NCI-H2081 (cell line): Measurements from ENCODE around the gene CCDC183.
"Not testable (repeated sequence)": the region's sequence is repeated elsewhere in the genome, so short reads cannot be mapped to it uniquely, and the experiment has no call there.

Source experiments
- DNase-seq, 2 experiments: peaks; one replicate each; lab custom pipeline; 2025; lab: John Stamatoyannopoulos, UW

Gene CCDC183

DNA sequence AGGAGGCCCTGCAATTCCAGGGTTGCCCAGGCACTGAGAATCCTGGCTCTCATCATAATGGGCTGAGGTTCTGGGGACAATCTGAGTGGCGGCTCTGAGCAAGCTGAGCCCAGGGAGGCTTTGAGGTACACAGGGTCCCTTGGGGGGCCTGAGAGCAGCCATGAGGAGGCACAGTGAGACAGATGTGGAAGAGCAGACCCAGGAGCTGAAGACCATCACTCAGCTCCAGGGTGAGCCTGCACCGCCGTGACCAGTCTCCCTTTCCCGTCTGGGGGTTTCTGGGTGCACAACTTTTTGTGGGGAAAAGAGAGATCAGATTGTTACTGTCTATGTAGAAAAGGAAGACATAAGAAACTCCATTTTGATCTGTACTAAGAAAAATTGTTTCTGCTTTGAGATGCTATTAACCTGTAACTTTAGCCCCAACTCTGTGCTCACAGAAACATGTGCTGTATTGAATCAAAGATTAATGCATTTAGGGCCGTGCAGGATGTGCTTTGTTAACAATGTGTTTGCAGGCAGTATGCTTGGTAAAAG, at the start of gene CCDC183:
Gene CCDC183, plus strand, starts transcription at position 101 of the 537 bp plus-strand sequence. Its CDS starts 60 bp downstream, at position 161.
- no peak for DNase-seq

DNA sequence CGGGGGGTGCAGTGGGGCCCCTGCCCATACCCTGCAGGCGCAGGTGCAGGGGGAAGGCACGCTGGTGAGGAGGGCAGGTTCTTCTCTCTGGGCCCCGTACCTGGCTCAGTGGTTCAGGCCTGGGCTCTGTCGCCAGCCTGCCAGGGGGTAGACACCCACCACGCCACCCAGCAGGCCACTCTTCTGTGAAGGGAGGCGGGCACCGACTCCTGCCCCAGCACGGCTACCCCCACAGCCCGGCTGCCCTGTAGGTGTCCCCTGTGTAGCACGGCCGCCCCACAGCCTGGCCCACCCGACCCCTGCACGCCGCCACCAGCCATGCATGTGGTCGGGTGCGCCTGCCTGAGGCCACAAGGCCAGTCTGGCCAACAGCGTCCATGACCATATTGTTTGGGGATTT, 49.5 kb upstream of the CCDC183 start:
- DNase-seq: no peak

DNA sequence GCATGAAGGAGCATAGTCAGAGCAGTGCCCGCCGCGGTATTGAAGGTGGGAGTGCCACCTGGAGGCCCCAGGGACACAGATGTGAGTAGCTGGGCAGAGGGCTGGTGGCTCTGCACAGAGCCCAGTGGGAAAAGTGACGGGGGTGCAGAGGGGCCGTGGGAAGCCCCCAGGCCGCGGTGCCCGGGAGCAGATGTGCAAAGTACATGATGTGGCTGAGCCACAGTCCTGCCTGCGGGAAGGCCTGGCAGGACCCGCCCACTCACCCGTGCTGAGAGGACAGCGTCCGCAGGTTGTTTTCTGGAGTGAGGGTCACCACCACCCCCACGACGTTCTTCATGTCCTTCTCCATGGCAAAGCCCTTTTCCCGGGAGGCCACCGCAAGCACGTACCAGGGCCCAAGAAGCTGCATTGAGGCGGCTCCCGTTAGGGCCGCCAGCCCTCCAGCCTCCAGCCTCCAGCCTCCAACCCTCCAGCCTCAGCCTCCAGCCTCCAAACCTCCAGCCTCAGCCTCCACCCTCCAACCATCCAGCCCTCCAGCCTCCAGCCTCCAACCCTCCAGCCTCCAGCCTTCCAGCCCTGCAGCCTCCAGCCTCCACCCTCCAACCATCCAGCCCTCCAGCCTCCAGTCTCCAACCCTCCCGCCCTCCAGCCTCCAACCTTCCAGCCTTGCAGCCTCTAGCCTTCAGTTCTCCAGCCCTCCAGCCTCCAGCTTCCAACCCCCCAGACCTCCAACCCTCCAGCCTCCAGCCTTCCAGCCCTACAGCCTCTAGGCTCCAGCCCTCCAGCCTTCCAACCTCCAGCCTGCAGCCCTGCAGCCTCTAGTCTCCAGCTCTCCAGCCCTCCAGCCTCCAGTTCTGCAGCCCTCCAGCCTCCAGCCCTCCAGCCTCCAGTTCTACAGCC, 48.7 kb upstream of the CCDC183 start:
- DNase-seq: no peak

DNA sequence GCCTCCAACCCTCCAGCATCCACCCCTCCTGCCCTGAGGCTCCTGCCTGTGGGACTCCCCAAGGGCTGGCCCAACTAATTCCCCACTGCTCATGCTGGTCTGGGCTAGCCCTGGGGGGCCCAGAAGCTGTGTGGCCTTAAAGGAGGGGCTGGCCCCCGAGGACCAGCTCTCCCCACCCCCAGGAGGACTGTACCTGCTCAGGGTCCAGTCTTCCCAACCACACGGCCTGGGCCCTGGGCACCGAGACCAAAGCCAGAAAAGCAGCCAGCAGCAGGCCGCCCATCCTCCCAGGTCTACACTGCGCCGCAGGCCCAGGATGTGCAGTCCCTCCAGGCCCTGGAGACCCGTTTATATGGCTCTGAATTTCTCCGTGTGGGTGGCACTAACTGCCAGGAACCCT, 47.9 kb upstream of the CCDC183 start, which contains the start of gene LCN6:
Gene LCN6, minus strand, starts transcription at position 325 of the 400 bp plus-strand sequence. Its CDS starts 42 bp downstream, at position 283.
- no peak for DNase-seq

DNA sequence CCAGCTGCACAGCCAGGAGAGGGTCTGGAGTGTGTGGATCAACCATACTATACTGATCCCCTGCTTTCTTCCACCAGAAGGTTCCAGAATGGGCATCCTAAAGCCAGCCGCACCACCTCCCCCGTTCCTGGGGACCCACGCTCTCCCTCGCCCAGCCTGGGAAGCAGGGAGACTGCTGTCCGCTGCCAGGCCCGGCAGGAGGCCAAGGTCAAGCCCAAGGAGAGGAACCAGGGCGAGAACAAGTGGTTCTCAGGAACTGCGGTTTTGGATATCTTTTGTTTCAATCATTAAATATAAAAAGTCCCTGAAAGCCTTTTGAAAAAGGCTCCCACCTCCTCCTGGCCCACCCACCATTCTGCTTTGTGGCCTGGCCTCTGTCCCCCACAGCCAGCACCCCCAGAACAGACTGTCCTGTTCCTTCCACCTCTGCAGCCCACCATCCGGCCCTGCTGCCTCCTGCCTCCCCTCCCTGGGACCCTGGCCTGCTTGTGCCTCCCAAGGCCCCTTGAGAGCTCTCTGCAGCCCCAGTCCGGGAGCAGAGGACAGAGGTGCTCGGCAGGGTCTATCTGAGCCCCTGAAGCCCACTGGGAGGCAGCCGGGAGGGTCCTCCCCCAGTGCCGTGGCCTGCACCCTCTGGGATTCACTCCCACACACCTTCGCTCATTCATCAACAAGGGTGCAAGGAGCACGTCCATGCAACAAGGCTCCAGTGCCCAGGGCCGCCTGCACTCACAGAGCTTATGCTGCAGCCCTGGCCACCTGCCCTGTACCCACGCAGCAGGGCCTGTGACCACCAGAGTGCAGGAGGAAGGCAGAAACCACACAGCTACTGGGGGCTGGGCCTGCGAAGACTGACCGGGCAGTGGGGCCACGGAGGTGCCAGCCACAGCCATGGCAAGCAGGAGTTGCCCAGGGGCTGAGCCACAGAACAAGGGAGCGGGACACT, 47.2 kb upstream of the CCDC183 start:
- DNase-seq: no peak

DNA sequence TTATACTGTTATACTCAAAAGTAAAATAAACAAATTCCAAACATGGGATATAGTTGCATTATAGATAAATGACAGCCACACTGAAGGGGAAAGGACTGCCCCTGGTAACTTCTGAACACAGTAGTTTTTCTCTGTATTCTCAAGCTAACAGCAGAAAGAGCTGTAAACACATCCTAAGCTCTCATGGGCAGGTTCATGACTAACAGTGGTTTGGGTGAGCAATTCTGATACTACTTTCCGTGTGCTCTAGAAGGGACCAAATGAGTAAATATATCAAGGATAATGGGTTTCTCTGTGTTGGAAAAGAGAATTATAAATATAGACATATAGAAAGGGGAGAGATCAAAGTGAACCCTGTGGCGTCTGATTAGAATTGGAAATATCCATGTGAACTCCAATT, 45.6 kb upstream of the CCDC183 start:
- no peak for DNase-seq

DNA sequence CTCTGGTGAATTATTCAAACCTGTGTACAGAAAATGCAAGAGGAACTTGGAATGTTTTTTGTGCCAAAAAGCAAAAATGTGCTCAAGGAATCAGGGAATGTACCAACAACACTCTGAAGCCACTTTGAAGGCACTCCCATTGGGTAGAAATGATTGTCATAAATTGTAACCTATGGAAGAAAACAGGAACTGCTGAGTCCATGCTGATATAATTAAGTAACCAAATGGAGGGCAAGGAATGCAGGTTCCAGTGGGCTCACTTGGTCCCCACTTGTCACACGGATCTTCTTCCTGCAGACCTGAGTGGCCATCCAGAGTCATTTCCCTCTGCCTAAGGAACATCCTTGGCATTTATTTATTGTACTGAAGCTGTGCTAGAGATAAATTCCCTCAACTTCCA, 44.9 kb upstream of the CCDC183 start:
- DNase-seq: no peak

DNA sequence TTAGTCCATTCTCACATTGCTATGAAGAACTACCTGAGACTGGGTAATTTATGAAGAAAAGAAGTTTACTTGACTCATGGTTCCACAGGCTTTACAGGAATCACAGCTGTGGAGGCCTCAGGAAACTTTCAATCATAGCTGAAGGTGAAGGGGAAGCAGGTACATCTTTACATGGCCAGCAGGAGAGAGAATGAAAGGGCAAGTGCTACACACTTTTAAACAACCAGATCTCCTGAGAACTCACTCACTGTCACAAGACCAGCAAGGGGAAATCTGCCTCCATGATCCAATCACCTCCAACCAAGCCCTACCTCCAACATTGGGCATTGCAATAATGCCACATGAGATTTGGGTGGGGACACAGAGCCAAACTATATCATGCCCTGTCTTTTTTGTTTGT, 44.3 kb upstream of the CCDC183 start:
- DNase-seq: no peak

DNA sequence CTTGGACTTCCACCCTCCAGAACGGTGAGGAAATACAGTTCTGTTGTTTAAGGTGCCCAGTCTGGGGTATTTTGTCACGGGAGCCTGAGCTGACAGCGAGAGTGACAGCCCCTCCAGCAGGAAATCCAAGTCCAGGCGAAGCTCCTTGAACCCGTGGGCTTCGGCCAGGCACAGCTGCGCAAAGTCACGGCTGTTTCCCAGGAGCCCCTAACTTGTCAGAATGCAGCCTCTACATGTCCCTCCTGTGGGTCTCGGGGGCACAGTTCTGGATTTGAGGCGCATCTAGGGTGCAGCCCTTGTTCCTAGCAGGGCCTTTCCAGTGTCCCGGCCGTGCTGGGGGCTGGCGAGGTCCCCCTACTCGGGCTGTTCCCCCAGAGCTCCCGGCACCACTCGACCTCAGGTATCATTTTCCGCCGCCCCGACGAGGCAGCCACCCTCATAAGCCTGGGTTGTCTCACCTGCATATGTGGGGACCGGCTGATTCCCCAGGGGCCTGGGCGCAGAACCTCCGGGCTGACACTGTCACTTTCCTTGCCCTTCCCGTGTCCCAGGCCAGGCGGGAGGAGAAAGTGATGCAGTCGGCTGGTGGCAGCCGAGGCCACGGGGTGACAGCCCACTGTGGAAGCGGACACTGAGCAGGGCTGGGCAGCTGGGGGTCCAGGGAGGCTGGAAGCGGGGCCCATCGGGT, 42.6 kb upstream of the CCDC183 start:
- no peak for DNase-seq

DNA sequence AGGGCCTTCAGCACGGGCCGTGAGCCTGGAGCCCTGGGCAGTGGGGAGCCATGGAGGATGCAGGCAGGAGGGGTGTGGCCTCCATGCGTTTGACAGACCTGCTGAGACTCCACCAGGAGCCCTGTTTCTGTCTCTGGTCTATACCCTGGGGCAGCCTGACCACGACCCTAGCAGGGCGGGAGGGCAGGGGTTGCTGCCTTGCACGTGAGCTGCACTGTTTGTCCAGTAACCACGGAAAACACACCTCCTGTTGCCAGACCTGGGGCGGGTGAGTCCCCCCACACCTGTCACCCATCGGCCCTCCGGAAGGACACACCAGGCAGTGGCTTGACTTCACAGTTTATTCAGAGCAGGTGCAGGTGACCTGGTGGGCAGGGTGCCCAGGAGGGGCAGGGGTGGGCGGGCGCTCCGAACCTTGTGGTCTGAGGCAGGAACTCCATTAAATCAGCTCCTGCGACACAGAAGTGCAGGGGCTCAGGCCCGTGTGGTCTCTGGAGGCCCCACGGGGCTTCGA, 42.0 kb upstream of the CCDC183 start:
- DNase-seq: peak; percentile 17 to 72

DNA sequence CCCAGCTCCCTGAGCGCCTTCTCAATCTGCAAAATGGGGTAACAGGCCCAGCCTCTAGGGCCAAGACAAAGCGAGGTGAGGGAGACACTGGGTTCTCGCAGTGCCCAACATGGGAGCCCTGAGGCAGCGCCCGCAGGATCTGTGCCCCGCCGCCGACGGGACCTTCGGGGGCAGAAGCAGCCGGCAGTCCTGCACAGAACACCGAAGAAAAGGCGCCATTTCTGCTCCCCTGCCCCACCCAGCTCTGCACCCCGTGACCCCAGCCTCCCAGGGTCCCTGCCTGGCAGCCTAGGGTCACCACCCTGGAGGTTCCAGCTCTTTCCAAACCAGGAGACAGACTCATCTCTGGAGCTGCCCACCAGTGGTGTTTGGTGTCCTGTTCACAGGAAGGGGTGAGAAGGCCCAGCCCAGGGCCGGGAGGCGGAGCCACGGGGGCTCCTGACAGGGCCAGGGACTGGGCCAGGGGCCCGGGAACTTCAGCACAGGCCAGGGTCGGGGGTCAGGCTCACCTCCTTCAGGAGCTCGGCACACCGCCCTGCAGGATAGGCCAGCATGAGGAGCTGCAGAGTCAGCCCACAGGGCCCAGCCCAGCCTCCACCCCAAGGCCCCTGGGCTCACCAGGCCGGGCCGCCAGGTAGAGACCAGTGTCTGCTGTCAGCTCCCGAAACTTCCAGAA, 41.4 kb upstream of the CCDC183 start:
- DNase-seq: no peak

DNA sequence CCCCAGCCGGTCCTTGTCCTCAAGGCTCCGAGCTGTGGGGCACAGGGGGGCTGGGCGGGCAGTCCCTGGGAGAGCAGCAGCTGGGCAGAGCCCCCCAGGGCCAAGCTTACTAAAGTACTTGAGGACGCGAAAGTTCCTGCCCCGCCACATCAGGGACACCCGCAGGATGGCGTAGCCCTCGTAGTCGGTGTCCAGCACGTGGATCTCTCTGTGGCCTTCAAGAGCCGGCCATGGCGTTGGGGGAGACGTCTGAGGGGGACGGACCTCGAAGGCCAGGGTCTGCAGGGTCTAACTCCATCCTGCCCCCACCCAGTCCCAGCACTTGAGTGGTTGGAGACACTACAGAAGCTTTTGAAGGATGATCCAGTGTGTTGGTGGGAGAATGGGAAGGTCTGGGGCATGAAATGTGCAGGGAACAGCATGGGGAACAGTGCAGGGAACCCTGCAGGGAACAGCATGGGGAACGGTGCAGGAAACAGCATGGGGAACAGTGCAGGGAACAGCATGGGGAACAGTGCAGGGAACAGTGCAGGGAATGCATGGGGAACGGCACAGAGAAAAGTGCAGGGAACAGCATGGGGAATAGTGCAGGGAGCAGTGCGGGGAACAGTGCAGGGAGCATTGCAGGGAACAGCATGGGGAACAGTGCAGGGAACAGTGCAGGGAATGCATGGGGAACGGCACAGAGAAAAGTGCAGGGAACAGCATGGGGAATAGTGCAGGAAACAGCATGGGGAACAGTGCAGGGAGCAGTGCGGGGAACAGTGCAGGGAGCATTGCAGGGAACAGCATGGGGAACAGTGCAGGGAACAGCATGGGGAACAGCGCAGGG, 40.6 kb upstream of the CCDC183 start:
- DNase-seq: not testable (repeated sequence)

DNA sequence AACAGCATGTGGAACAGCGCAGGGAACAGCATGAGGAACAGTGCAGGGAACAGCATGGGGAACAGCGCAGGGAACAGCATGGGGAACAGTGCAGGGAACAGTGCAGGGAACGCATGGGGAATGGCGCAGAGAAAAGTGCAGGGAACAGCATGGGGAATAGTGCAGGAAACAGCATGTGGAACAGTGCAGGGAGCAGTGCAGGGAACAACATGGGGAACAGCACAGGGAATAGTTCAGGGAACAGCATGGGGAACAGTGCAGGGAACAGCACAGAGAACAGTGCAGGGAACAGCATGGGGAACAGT, 40.1 kb upstream of the CCDC183 start:
- DNase-seq: no peak

DNA sequence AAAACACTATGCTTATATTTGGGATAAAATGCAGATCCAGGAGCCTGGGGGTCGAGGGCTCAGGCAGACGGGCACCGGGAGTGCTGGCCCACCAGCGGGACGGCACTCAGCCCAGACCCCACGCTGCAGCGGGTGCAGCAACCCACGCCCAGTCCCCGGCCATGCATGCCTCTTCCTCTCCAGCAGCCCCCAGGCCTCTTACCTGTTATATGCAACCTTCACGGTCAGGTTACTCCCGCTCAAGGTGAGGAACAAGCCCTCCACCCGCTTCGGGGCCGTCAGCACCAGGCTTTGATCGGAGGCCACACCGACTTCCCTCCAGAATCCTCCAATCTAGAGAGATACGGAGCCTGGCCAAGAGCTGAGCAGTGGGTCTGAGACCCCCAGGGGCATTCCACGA, 39.3 kb upstream of the CCDC183 start:
- DNase-seq: no peak

DNA sequence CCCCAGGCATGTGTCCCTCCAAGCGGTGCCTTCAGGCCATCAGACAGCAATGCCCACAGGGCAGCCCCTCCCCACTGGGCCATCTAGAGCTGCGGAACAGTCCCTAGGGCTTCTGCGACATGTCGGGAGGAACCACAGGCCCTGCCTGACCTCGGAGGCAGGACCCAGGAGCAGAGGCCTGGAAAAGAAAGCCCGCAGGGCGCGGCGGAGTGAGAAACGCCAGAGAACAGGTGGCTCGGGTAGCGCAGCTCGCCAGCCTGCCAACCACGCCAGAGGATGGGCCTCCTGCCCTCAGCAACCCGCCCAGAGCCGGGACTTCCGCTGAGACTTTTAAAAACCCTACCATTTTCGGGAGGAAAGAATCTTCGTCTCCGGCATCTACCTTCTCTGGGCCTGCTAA, 38.8 kb upstream of the CCDC183 start:
- DNase-seq: no peak

DNA sequence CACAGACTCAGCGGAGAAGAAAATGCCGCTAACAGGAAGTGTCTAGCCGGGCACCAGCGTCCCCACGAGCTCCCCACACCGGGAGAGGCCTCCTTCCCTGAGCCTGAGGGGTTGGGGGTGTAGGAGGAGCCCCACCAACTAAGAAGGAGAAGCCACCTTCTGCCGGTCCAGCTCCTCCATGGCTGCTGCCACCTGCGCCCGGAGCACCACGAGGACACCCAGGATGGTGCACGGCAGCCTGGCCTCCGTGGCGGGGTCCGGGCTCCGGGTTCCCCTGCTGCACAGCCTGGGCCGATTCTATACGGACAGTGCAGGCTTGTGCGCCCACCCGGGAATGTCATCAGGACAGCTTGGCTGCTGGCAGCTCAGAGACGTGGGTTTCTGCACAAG, 38.4 kb upstream of the CCDC183 start:
- no peak for DNase-seq

DNA sequence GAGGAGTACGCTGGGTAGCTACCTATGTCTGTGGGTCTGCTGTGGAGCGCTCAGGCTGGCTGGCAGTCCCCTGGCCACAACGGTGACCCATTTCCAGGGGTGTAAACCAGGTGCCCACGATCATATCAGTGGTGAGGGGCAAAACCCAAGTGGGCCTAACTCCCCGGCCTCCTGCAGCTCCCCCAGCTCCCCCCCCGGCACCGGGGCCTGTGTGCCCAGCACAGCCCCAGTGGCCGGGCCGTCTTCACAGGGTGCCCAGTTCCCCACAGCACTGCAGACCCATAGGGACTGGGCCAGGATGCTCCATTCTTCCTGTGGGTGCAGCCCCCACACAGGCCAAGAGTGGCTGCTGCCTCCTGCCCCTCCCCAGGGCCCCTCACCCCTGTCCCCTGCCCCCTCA, 37.1 kb upstream of the CCDC183 start:
- no peak for DNase-seq

DNA sequence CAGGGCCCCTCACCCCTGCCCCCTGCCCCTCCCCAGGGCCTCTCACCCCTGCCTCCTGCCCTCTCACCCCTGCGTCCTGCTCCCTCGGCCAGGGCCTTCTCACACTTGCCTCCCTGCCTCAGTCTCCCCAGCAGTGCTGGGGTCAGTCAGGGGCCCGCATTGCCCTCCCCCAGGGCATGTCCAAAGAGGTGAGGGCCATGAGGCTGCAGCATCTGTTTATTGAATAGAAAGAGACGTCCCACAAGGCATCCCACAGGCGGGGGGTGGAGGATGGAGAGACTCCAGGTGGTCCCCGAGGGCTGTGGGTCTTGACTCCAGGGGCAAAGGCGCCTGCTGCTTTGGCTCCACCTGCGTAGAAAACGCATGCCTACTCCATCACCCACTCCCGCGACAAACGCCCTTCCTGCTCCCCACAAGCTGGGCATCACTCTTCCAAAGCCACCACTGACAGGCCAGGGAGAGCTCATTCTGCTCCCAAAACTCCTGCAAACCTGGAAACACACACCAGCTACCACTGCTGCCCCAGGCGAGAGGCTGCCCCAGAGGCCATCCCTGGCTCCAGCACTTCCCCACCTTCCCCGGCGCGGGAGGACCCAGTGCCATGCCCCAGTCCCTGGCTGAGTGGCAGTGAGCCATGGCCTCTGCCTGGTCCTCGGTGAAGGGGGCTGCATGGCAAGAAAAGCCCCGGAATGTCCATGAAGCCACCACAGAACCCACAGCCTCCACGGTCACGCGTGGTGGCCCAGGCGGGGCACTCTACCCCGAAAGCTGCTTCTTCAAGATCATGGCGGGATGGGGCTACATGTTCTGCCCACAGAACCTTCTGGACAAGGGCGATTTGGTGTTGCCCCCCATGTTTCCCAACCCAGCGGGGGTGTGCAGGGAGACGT, 36.5 kb upstream of the CCDC183 start:
- no peak for DNase-seq

DNA sequence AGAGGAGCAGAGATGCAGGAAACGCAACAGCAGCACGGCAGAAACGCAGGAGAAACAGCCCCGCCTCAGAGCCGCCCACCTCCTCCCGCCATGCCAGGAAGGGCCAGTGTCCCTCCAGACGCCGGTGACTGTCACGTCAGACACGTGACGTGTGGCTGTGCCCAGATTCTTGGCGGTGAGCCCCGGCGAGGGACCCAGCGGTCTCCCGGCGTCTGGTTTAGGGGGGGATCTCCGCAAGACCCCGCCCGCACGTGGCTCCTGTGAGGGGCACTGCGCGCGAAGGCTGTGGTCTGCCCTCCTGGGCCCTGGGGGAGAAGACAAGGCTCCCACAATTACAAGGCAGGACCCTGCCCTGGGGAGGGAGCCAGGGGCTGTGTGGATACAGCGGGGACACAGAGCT, 35.7 kb upstream of the CCDC183 start:
- DNase-seq: no peak
